PC-3 (cell line): Measurements from ENCODE around the gene ZNF483.

ENCODE experiments used
- EZH2 ChIP-seq: fragments of 300-600 bp; sonication (generic); IDR thresholded peaks from one replicate; pipeline ENCODE4 v1.6.1; 2017; ENCODE audit warnings: antibody characterized with exemption, mild to moderate bottlenecking, low read length; ENCODE audit not compliant: unreplicated experiment
- EZH2phosphoT487 ChIP-seq: fragments of 300-600 bp; sonication (generic); IDR thresholded peaks from 2 replicates; pipeline ENCODE4 v1.6.1; 2018; ENCODE audit warnings: mild to moderate bottlenecking, antibody characterized with exemption, low read length, borderline replicate concordance
- TF ChIP-seq, protein P1 (sequence below): fragments of 300-600 bp; sonication (generic); conservative IDR thresholded peaks from 2 replicates; pipeline ENCODE4 v1.5.1; 2017; ENCODE audit warnings: antibody characterized with exemption, low read depth, mild to moderate bottlenecking, low read length

DNA sequence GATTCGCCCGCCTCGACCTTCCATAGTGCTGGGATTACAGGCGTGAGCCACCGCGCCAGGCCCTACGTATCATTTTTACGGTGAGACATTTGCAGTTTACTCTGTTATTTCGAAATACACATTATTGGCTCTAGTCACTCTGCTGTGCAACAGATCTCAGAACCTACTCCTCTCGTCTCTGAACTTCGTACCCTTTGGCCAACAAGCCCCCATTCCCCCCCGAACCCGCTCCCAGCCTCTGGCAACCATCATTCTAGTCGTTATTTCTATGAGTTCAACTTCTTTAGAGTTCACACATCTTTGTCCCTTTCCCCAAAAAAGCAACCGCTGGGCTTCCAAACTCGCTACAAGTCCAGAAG lies 73.7 kb downstream of the ZNF483 start:
- TF ChIP-seq, protein P1, sequence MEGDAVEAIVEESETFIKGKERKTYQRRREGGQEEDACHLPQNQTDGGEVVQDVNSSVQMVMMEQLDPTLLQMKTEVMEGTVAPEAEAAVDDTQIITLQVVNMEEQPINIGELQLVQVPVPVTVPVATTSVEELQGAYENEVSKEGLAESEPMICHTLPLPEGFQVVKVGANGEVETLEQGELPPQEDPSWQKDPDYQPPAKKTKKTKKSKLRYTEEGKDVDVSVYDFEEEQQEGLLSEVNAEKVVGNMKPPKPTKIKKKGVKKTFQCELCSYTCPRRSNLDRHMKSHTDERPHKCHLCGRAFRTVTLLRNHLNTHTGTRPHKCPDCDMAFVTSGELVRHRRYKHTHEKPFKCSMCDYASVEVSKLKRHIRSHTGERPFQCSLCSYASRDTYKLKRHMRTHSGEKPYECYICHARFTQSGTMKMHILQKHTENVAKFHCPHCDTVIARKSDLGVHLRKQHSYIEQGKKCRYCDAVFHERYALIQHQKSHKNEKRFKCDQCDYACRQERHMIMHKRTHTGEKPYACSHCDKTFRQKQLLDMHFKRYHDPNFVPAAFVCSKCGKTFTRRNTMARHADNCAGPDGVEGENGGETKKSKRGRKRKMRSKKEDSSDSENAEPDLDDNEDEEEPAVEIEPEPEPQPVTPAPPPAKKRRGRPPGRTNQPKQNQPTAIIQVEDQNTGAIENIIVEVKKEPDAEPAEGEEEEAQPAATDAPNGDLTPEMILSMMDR = no peak
- no peak for TF ChIP-seq EZH2phosphoT487
- TF ChIP-seq EZH2 = no peak
